ENCODE data around the gene SLC9A9. TPM values are rescaled to one million over a fixed set of nuclear protein-coding genes. Genes with fewer than 3 reads are reported as not detected.
"Not testable (repeated sequence)": the region's sequence is repeated elsewhere in the genome, so short reads cannot be mapped to it uniquely, and the experiment has no call there.

The SLC9A9 gene
- total RNA-seq, 2 donors from 2014 or later: 23.6 to 31.0 TPM

- Histone ChIP-seq H3K36me3 (no peaks in the 10 kb centered on the region), H3K27me3 (replicated peaks; ENCODE audit: insufficient read depth) (no peaks in the 10 kb centered on the region), H3K4me1 (replicated peaks) (no peaks in the 10 kb centered on the region), H3K4me3 (no peak overlapping the region), H3K27ac (no peak overlapping the region), H3K9me3 (no peaks in the 10 kb centered on the region)
- DNase-seq (ENCODE audit: low spot score): no peak
- intact Hi-C loops (cut with DNase I): no loop called here
- TF ChIP-seq CTCF (IDR thresholded peaks at IDR 0.05): peak in 1 of 4 experiments; percentile 6
- no peak for TF ChIP-seq POLR2AphosphoS5 (IDR thresholded peaks at IDR 0.05)
- 70% methylated on average over 4 of the region's 4 CpGs for WGBS
Observed at GRCh38 chr3:143433787-143434378, 414.4 kb downstream of the SLC9A9 start.

- H3K4me1 ChIP-seq (replicated peaks); DNase-seq (ENCODE audit: low spot score); H3K27ac ChIP-seq; H3K36me3 ChIP-seq; H3K27me3 ChIP-seq (replicated peaks; ENCODE audit: insufficient read depth); intact Hi-C loops (cut with DNase I); H3K4me3 ChIP-seq; H3K9me3 ChIP-seq: not testable (repeated sequence)
- WGBS: 95% methylated on average over 7 of the region's 7 CpGs
Observed at GRCh38 chr3:143431298-143431697, 417.0 kb downstream of the SLC9A9 start.

GRCh38 chr3:143430568-143430967 is 417.7 kb downstream of the SLC9A9 start:
- H3K4me1 ChIP-seq (replicated peaks): no peaks in the 10 kb centered on the region
- H3K27ac ChIP-seq: no peak overlapping the region
- 100% methylated on average over 1 of the region's 1 CpG for WGBS
- no peak for DNase-seq (ENCODE audit: low spot score)
- TF ChIP-seq CTCF (IDR thresholded peaks at IDR 0.05): no peak
- TF ChIP-seq POLR2AphosphoS5 (IDR thresholded peaks at IDR 0.05): no peak
- TF ChIP-seq POLR2A (IDR thresholded peaks at IDR 0.05): no peak
- no peaks in the 10 kb centered on the region for H3K27me3 ChIP-seq (replicated peaks; ENCODE audit: insufficient read depth)
- H3K9me3 ChIP-seq: no peaks in the 10 kb centered on the region
- intact Hi-C loops (cut with DNase I): no loop called here
- no peak overlapping the region for H3K4me3 ChIP-seq
- no peaks in the 10 kb centered on the region for H3K36me3 ChIP-seq

GRCh38 chr3:143429628-143430514 is 418.4 kb downstream of the SLC9A9 start:
- DNase-seq (ENCODE audit: low spot score): no peak
- H3K27me3 ChIP-seq (replicated peaks; ENCODE audit: insufficient read depth): no peaks in the 10 kb centered on the region
- TF ChIP-seq CTCF (IDR thresholded peaks at IDR 0.05): no peak
- TF ChIP-seq POLR2A (IDR thresholded peaks at IDR 0.05): no peak
- TF ChIP-seq POLR2AphosphoS5 (IDR thresholded peaks at IDR 0.05): no peak
- H3K9me3 ChIP-seq: no peaks in the 10 kb centered on the region
- 94% methylated on average over 5 of the region's 5 CpGs for WGBS
- intact Hi-C loops (cut with DNase I): no loop called here
- H3K4me3 ChIP-seq: no peak overlapping the region
- H3K4me1 ChIP-seq (replicated peaks): no peaks in the 10 kb centered on the region
- no peak overlapping the region for H3K27ac ChIP-seq
- no peaks in the 10 kb centered on the region for H3K36me3 ChIP-seq

GRCh38 chr3:143428294-143428693 is 420.0 kb downstream of the SLC9A9 start:
- H3K27me3 ChIP-seq (replicated peaks; ENCODE audit: insufficient read depth): no peaks in the 10 kb centered on the region
- TF ChIP-seq POLR2AphosphoS5 (IDR thresholded peaks at IDR 0.05): no peak
- no peak overlapping the region for H3K27ac ChIP-seq
- no peaks in the 10 kb centered on the region for H3K36me3 ChIP-seq
- DNase-seq (ENCODE audit: low spot score): no peak
- H3K9me3 ChIP-seq: no peaks in the 10 kb centered on the region
- intact Hi-C loops (cut with DNase I): no loop called here
- 92% methylated on average over 1 of the region's 1 CpG for WGBS
- H3K4me3 ChIP-seq: no peak overlapping the region
- H3K4me1 ChIP-seq (replicated peaks): no peaks in the 10 kb centered on the region

GRCh38 chr3:143427631-143428030 is 420.6 kb downstream of the SLC9A9 start:
- H3K27me3 ChIP-seq (replicated peaks; ENCODE audit: insufficient read depth): no peaks in the 10 kb centered on the region
- intact Hi-C loops (cut with DNase I): no loop called here
- H3K36me3 ChIP-seq: no peaks in the 10 kb centered on the region
- TF ChIP-seq CTCF (IDR thresholded peaks at IDR 0.05) (no peak), POLR2A (IDR thresholded peaks at IDR 0.05) (no peak), POLR2AphosphoS5 (IDR thresholded peaks at IDR 0.05) (no peak)
- no peak overlapping the region for H3K4me3 ChIP-seq
- H3K4me1 ChIP-seq (replicated peaks): no peaks in the 10 kb centered on the region
- 83% methylated on average over 1 of the region's 1 CpG for WGBS
- no peak overlapping the region for H3K27ac ChIP-seq
- no peak for DNase-seq (ENCODE audit: low spot score)
- no peaks in the 10 kb centered on the region for H3K9me3 ChIP-seq

Measured in prostate gland (tissue), 2 donors.